ENCODE results near the gene COL19A1.
"Not testable (repeated sequence)": the region's sequence is repeated elsewhere in the genome, so short reads cannot be mapped to it uniquely, and the experiment has no call there.

The COL19A1 gene

GRCh38 chr6:69900869-69901268, 34.5 kb downstream of the COL19A1 start:
- no peak for DNase-seq (ENCODE audit: low spot score)

- no peak for DNase-seq (ENCODE audit: low spot score)
These were observed 35.0 kb downstream of the COL19A1 start for GRCh38 chr6:69901361-69901760.

GRCh38 chr6:69907981-69908498, 41.7 kb downstream of the COL19A1 start:
- DNase-seq (ENCODE audit: low spot score): no peak

- no peak for DNase-seq (ENCODE audit: low spot score)
These were observed 47.0 kb downstream of the COL19A1 start for GRCh38 chr6:69913361-69913760.

- DNase-seq (ENCODE audit: low spot score): no peak
These were observed 47.7 kb downstream of the COL19A1 start for GRCh38 chr6:69914015-69914485.

- no peak for DNase-seq (ENCODE audit: low spot score)
These were observed 49.0 kb downstream of the COL19A1 start for GRCh38 chr6:69915346-69915745.

GRCh38 chr6:69917834-69918233, 51.5 kb downstream of the COL19A1 start:
- DNase-seq (ENCODE audit: low spot score): no peak

GRCh38 chr6:69918813-69919475, 52.6 kb downstream of the COL19A1 start:
- no peak for DNase-seq (ENCODE audit: low spot score)

- not testable (repeated sequence) for DNase-seq (ENCODE audit: low spot score)
These were observed 54.7 kb downstream of the COL19A1 start for GRCh38 chr6:69921066-69921465.

GRCh38 chr6:69921611-69922010, 55.3 kb downstream of the COL19A1 start:
- not testable (repeated sequence) for DNase-seq (ENCODE audit: low spot score)

- no peak for DNase-seq (ENCODE audit: low spot score)
These were observed 60.4 kb downstream of the COL19A1 start for GRCh38 chr6:69926745-69927144.

GRCh38 chr6:69933239-69933638, 66.9 kb downstream of the COL19A1 start:
- DNase-seq (ENCODE audit: low spot score): no peak

- no peak for DNase-seq (ENCODE audit: low spot score)
These were observed 68.7 kb downstream of the COL19A1 start for GRCh38 chr6:69935079-69935478.

GRCh38 chr6:69936674-69937363, 70.5 kb downstream of the COL19A1 start:
- DNase-seq (ENCODE audit: low spot score): no peak

- no peak for DNase-seq (ENCODE audit: low spot score)
These were observed 71.2 kb downstream of the COL19A1 start for GRCh38 chr6:69937402-69938136.

GRCh38 chr6:69942485-69942884, 76.1 kb downstream of the COL19A1 start:
- DNase-seq (ENCODE audit: low spot score): no peak

- DNase-seq (ENCODE audit: low spot score): no peak
These were observed 78.8 kb downstream of the COL19A1 start for GRCh38 chr6:69945192-69945591.

- no peak for DNase-seq (ENCODE audit: low spot score)
These were observed 82.2 kb downstream of the COL19A1 start for GRCh38 chr6:69948479-69949114.

- no peak for DNase-seq (ENCODE audit: low spot score)
These were observed 87.1 kb downstream of the COL19A1 start for GRCh38 chr6:69953491-69953890.

GRCh38 chr6:69954733-69955132, 88.4 kb downstream of the COL19A1 start:
- no peak for DNase-seq (ENCODE audit: low spot score)

GRCh38 chr6:69957985-69958559, 91.7 kb downstream of the COL19A1 start:
- DNase-seq (ENCODE audit: low spot score): no peak

GRCh38 chr6:69958978-69959377, 92.6 kb downstream of the COL19A1 start:
- DNase-seq (ENCODE audit: low spot score): no peak

Measured in HuH-7.5 (cell line).